Measurements from ENCODE around the gene GRIK1.

The GRIK1 gene

GRCh38 chr21:29647353-29647781 lies 292.4 kb downstream of the GRIK1 start:
- Mint-ChIP-seq H3K4me1 (no peaks in the 10 kb centered on the region), H3K4me3 (no peak overlapping the region), H3K27me3 (no peaks in the 10 kb centered on the region), H3K27ac (no peak overlapping the region), H3K9me3 (no peaks in the 10 kb centered on the region), H3K36me3 (no peaks in the 10 kb centered on the region)
- no peak for ATAC-seq (ENCODE audit: low read depth)
- no peak for DNase-seq (ENCODE audit: low spot score in 2 of 2)

- no peak overlapping the region for H3K4me3 Mint-ChIP-seq
- H3K36me3 Mint-ChIP-seq: no peaks in the 10 kb centered on the region
- H3K27ac Mint-ChIP-seq: no peak overlapping the region
- ATAC-seq (ENCODE audit: low read depth) (no peak), DNase-seq (ENCODE audit: low spot score in 2 of 2) (no peak)
- no peaks in the 10 kb centered on the region for H3K9me3 Mint-ChIP-seq
- H3K27me3 Mint-ChIP-seq: no peaks in the 10 kb centered on the region
- H3K4me1 Mint-ChIP-seq: no peaks in the 10 kb centered on the region
Measured at GRCh38 chr21:29645666-29646553, 293.9 kb downstream of the GRIK1 start.

GRCh38 chr21:29643289-29643688 lies 296.5 kb downstream of the GRIK1 start:
- peaks cover 20% of the 10 kb centered on the region for H3K4me1 Mint-ChIP-seq

GRCh38 chr21:29642551-29643245 lies 297.1 kb downstream of the GRIK1 start:
- no peak overlapping the region for H3K27ac Mint-ChIP-seq

More at GRCh38 chr21:29643289-29643688, 296.5 kb downstream of the GRIK1 start:
- no peaks in the 10 kb centered on the region for H3K27me3 Mint-ChIP-seq
- DNase-seq (ENCODE audit: low spot score in 2 of 2) (no peak), ATAC-seq (ENCODE audit: low read depth) (no peak)
- no peak overlapping the region for H3K27ac Mint-ChIP-seq
- no peak overlapping the region for H3K4me3 Mint-ChIP-seq
- H3K36me3 Mint-ChIP-seq: no peaks in the 10 kb centered on the region
- H3K9me3 Mint-ChIP-seq: no peaks in the 10 kb centered on the region

GRCh38 chr21:29641635-29642550 lies 297.9 kb downstream of the GRIK1 start:
- DNase-seq (ENCODE audit: low spot score in 2 of 2) (no peak), ATAC-seq (ENCODE audit: low read depth) (no peak)
- Mint-ChIP-seq H3K36me3 (peaks cover 3% of the 10 kb centered on the region), H3K27me3 (no peaks in the 10 kb centered on the region), H3K9me3 (peaks cover 4% of the 10 kb centered on the region), H3K4me1 (peaks cover 24% of the 10 kb centered on the region), H3K4me3 (no peak overlapping the region), H3K27ac (no peak overlapping the region)

More at GRCh38 chr21:29642551-29643245, 297.1 kb downstream of the GRIK1 start:
- ATAC-seq (ENCODE audit: low read depth) (no peak), DNase-seq (ENCODE audit: low spot score in 2 of 2) (no peak)
- Mint-ChIP-seq H3K4me3 (no peak overlapping the region), H3K4me1 (peaks cover 24% of the 10 kb centered on the region), H3K36me3 (peaks cover 3% of the 10 kb centered on the region), H3K27me3 (no peaks in the 10 kb centered on the region), H3K9me3 (peaks cover 4% of the 10 kb centered on the region)

DNA sequence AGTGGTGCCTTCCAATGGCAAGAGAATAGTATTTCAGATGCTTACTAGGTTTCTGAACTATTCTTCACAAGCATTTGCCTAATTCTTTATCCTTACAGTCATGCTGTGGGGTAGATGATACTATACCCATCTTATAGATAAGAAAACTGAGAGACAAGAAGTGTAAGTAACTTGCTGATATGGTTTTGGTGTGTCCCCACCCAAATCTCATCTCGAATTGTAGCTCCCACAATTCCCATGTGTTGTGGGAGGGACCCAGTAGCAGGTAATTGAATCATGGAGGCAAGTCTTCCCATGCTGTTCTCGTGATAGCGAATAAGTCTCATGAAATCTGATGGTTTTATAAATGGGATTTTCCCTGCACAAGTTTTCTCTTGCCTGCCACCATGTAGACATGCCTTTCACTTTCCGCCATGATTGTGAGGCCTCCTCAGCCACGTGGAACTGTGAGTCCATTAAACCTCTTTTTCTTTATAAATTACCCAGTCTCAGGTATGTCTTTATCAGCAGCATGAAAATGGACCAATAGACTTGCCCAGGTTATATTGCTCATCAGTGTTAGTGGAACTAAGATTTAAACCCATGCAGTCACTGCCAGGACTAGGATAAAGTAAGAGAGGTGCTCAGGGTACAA lies 298.7 kb downstream of the GRIK1 start:
- ATAC-seq (ENCODE audit: low read depth) (no peak), DNase-seq (ENCODE audit: low spot score in 2 of 2) (no peak)
- Mint-ChIP-seq H3K36me3 (peaks cover 3% of the 10 kb centered on the region), H3K27me3 (no peaks in the 10 kb centered on the region), H3K9me3 (peaks cover 4% of the 10 kb centered on the region), H3K27ac (peak overlapping the region; percentile 80), H3K4me1 (peaks cover 24% of the 10 kb centered on the region), H3K4me3 (no peak overlapping the region)

GRCh38 chr21:29640080-29640508 lies 299.7 kb downstream of the GRIK1 start:
- H3K4me1 Mint-ChIP-seq: peaks cover 28% of the 10 kb centered on the region
- H3K4me3 Mint-ChIP-seq: peak overlapping the region; percentile 22
- H3K9me3 Mint-ChIP-seq: peaks cover 4% of the 10 kb centered on the region
- ATAC-seq (ENCODE audit: low read depth): peak; percentile 76
- H3K27me3 Mint-ChIP-seq: no peaks in the 10 kb centered on the region
- no peak for DNase-seq (ENCODE audit: low spot score in 2 of 2)
- peaks cover 3% of the 10 kb centered on the region for H3K36me3 Mint-ChIP-seq
- peak overlapping the region; percentile 80 for H3K27ac Mint-ChIP-seq

GRCh38 chr21:29639366-29640079 lies 300.3 kb downstream of the GRIK1 start:
- peaks cover 4% of the 10 kb centered on the region for H3K9me3 Mint-ChIP-seq
- ATAC-seq (ENCODE audit: low read depth) (peak; percentile 54), DNase-seq (ENCODE audit: low spot score in 2 of 2) (no peak)
- H3K36me3 Mint-ChIP-seq: peaks cover 3% of the 10 kb centered on the region
- peaks cover 28% of the 10 kb centered on the region for H3K4me1 Mint-ChIP-seq
- no peak overlapping the region for H3K4me3 Mint-ChIP-seq
- no peaks in the 10 kb centered on the region for H3K27me3 Mint-ChIP-seq
- peak overlapping the region; percentile 80 for H3K27ac Mint-ChIP-seq

GRCh38 chr21:29638761-29639327 lies 301.0 kb downstream of the GRIK1 start:
- Mint-ChIP-seq H3K4me3 (no peak overlapping the region), H3K4me1 (peaks cover 28% of the 10 kb centered on the region), H3K9me3 (peaks cover 4% of the 10 kb centered on the region), H3K36me3 (peaks cover 3% of the 10 kb centered on the region), H3K27me3 (no peaks in the 10 kb centered on the region), H3K27ac (peak overlapping the region; percentile 80)
- ATAC-seq (ENCODE audit: low read depth): no peak
- no peak for DNase-seq (ENCODE audit: low spot score in 2 of 2)

- peak; percentile 65 for ATAC-seq (ENCODE audit: low read depth)
- H3K27ac Mint-ChIP-seq: peak overlapping the region; percentile 70
- peaks cover 28% of the 10 kb centered on the region for H3K4me1 Mint-ChIP-seq
- no peaks in the 10 kb centered on the region for H3K27me3 Mint-ChIP-seq
- peak overlapping the region; percentile 47 for H3K4me3 Mint-ChIP-seq
- H3K9me3 Mint-ChIP-seq: peaks cover 4% of the 10 kb centered on the region
- H3K36me3 Mint-ChIP-seq: peaks cover 3% of the 10 kb centered on the region
- DNase-seq (ENCODE audit: low spot score in 2 of 2): no peak
Measured at GRCh38 chr21:29638138-29638537, 301.7 kb downstream of the GRIK1 start.

DNA sequence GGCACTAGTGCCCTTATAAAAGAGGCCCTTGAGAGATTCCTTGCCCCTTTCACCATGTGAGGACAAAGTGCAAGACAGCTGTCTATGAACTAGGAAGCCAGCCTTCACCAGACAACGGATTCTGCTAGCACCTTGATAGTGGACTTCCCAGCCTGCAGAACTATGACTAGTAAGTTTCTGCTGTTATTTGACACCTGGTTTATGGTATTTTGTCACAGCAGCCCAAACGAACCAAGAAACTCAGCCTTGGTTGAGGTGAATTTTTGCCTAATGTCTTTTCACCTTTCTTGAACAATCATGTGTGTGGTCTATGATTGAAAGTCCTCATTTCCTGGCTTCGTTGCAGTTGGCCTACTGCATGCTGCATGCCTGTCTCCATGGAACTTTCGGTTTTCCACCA lies 302.2 kb downstream of the GRIK1 start:
- DNase-seq (ENCODE audit: low spot score in 2 of 2) (no peak), ATAC-seq (ENCODE audit: low read depth) (no peak)
- Mint-ChIP-seq H3K9me3 (peaks cover 4% of the 10 kb centered on the region), H3K27ac (no peak overlapping the region), H3K36me3 (peaks cover 3% of the 10 kb centered on the region), H3K27me3 (no peaks in the 10 kb centered on the region), H3K4me1 (peaks cover 28% of the 10 kb centered on the region), H3K4me3 (no peak overlapping the region)

- H3K9me3 Mint-ChIP-seq: peaks cover 4% of the 10 kb centered on the region
- ATAC-seq (ENCODE audit: low read depth) (no peak), DNase-seq (ENCODE audit: low spot score in 2 of 2) (no peak)
- no peak overlapping the region for H3K4me3 Mint-ChIP-seq
- H3K4me1 Mint-ChIP-seq: peaks cover 28% of the 10 kb centered on the region
- peaks cover 3% of the 10 kb centered on the region for H3K36me3 Mint-ChIP-seq
- no peaks in the 10 kb centered on the region for H3K27me3 Mint-ChIP-seq
- H3K27ac Mint-ChIP-seq: no peak overlapping the region
Measured at GRCh38 chr21:29637134-29637533, 302.7 kb downstream of the GRIK1 start.

Measured in memory B cell (primary cell).